Measurements from ENCODE around the gene MICALL2.

The MICALL2 gene

GRCh38 chr7:1431634-1432380 is 27.5 kb downstream of the MICALL2 start:
- no peak for DNase-seq

GRCh38 chr7:1431226-1431625 is 28.0 kb downstream of the MICALL2 start:
- no peak for DNase-seq

DNA sequence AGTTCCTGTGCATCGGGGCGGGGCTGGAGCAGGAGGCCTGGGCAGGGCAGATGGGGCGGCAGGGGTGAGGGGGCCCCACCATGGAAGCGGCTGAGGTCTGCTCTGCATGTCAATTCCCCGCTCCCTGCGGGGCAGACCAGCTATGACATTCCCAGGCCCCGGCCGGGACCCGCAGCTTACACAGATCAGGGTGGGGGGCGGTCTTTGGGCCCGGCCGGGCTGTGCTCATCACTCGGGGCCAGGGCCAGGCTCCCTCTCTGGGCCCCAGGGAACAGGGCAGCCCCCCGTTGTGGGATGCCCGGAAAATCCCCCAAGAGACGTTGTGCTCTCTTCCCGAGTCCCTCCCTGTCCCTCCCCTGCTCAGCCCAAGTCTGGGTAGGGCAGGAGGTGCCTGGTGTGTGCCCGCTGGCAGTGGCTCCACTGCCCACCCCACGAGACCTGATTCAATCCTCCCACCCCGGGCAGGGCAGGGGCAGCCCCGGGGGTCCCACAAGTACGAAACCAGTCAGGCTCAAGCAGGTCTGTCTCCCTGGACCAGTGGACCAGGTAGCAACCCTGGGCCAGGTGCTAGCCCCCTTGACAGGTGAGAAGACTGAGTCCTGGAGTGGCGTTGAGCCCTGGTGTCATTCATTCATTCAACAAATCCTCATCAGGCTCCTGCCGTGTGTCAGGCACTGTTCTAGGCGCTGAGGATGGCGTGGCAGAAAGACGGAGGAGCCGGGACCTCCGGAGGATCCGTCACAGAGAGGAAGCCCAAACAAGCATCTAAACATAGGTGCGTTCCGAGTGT is 29.0 kb downstream of the MICALL2 start:
- no peak for DNase-seq

GRCh38 chr7:1428941-1429501 is 30.2 kb downstream of the MICALL2 start:
- no peak for DNase-seq

- DNase-seq: no peak
Observed at GRCh38 chr7:1427064-1427657, 32.1 kb downstream of the MICALL2 start.

DNA sequence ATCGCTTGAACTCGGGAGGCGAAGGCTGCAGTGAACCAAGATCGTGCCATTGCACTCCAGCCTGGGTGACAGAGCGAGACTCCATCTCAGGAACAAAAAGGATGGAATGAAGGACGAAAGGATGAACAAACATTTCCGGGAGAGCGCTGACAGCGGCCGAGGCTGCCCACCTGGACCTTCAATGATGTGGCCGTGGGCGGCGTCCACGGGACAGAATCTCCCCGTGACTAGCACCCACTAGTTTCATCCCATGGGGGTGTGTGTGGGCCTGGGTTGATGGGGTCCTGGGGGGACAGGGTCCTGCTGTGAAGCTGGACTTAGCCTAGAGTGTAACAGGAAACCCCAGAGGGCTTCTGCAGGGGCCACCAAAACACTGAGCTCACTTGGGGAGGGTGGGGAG is 32.8 kb downstream of the MICALL2 start:
- DNase-seq: no peak

DNA sequence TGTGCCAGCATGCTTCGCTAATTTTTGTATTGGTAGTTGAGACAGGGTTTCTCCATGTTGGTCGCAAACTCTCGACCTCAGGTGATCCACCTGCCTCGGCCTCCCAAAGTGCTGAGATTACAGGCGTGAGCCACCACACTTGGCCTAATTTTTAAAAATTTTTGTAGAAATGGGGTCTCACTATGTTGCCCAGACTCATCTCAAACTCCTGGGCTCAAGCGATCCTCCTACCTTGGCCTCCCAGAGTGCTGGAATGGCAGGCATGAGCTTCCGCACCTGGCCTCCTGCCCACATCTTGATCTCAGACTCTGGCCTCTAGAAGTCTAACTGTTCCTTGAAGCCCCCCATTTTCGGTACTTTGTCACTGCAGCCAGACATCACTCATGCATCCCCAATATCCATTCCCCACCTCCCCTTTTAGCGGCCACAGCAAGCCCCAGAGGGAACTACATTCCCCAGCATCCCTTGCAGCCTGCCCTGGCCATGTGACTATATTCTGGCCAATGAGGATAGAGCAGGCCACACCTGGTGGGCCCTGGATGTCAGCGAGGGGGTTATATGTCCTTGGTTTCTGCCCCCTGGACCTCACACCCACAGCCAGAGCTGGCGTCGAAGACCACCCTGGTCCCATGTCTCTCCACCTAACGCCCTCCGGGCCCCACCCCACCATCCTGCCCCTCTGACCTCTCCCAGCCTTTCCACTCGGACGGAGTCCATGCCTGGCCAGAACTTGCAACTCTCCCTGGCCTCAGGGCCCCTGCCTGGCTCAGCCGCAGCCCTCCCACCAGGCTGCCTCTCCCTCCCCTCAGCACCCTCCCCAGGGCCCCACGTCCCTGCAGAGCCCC is 33.8 kb downstream of the MICALL2 start:
- DNase-seq: no peak

DNA sequence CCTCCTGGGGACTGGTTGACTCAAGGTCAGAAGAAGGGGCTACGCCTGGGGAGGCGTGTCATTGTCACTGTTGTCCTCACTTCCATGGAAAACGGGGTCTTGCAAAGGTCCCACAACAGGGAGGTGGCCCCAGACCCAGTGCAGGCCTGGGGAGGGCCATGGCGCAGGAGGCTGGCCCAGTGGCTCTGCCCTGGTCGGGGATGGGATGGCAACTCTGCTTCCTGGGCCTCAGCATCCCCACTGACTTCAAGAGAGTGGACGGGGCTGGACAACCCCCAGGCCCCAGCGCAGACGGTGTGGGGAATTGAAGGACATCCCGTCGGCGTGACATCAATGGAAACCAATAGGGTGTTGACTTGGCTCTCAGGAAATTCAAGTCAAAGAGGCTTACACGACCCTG is 35.2 kb downstream of the MICALL2 start:
- no peak for DNase-seq

DNA sequence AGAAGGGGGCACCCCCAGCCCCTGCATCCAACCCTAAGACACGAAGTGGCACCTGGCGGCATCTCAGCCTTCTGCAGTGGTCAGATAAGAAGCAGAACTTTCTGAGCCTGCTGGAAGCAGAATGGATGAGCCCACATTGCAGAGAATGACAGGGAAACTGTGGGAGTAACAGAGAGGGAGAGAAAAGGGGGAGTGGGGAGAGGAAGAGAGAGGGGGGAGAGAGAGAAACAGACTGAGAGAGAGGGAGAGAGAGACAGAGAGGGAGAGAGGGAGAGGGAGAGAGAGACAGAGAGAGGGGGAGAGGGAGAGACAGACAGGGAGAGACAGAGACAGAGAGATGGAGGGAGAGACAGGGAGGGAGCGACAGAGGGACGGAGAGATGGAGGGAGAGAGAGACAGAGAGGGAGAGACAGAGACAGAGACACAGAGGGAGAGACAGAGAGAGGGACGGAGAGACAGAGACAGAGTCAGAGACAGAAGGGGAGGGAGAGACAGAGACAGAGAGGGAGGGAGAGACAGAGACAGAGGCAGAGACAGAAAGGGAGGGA is 35.9 kb downstream of the MICALL2 start:
- DNase-seq: no peak

DNA sequence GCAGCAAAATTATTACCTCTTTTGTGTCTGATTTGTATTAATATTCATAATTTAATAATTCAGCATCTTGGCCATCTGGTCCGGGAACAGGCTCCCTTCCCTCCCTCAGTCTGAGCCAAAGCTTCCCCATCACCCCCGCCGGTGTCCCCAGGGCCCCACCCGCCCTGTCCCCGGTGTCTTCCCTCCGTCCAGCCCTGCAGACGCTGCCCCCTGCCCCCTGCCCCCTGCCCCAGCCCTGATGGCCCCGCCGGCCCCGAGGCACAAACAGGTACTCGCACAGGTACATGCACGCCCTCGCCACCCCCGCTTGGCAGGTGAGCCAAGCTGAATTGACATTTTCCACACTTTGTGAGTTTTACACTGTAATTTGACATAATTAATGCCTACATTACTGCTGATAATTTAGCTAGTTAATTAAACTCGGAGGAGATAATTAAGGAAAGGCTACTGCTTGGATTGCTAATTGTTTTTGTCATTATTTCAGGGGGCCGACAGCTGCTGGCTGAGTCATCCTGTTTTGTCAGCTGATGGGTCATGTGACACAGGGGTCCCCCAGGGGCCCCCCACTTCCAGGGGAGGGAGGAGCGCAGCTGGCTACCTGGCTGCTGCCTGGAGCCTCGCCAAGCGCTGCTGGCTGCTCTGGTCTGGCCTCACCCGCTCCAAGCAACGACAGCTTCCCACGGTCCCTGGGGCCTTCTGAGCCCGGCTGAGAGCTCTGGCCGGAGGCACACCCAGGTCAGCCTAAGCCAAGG is 36.6 kb downstream of the MICALL2 start:
- DNase-seq: no peak

GRCh38 chr7:1421946-1422345 is 37.3 kb downstream of the MICALL2 start:
- no peak for DNase-seq

DNA sequence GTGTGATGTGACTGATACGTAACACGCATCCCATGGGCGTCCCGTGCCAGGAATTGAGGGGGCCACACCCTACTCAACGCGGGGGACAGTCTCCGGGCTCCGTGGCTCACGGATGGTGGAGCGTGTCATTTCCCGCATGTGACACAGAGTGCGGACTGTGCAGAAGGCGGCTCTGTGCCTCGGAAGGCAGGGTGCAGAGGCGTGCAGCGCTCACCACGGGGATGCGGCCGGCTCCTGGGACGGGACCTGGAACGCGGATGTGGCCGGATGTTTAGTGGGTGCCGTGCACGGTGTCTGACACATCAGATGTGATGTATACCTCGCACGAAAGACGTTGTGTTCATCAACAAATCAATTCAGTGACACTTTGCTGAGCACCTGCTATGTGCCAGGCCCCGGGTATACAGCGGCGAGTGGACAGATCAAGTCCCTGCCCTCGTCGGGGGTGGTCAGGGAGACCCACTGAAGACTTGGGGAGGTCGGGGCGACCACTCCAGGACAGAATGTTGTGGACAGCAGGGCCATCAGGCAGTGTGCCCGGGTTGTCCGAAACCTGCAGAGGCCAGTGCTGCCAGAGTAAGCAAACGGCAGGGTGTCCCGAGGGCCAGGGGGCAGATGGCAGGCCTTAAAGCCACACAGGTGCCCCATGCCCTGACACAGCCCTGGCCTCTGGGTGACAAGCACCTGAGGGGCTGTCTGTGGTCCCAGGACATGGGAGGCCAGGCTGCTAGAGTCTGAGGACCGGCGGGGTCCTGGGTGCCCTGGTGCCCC is 38.1 kb downstream of the MICALL2 start:
- DNase-seq: no peak

DNA sequence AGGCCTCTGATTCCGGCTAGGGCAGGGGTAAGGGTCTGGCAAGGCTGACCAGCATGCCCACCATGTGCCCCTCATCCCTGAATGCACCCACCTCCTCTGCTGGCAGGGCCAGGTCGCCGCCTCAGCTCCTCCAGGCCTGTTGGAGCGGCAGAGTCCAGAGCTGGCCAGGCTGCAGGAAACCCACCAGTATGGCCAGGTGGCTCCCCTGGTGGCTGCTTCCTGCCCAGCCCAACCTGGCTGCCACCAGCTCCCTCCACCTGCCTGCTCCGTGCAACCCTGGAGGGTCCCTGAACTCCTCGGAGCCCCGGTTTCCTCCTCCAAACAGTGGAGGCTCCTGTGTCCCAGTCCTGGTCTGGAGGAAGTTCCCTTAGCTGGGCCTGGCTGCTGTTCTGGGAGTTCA is 39.6 kb downstream of the MICALL2 start:
- DNase-seq: no peak

GRCh38 chr7:1419310-1419634 is 40.0 kb downstream of the MICALL2 start:
- DNase-seq: no peak

DNA sequence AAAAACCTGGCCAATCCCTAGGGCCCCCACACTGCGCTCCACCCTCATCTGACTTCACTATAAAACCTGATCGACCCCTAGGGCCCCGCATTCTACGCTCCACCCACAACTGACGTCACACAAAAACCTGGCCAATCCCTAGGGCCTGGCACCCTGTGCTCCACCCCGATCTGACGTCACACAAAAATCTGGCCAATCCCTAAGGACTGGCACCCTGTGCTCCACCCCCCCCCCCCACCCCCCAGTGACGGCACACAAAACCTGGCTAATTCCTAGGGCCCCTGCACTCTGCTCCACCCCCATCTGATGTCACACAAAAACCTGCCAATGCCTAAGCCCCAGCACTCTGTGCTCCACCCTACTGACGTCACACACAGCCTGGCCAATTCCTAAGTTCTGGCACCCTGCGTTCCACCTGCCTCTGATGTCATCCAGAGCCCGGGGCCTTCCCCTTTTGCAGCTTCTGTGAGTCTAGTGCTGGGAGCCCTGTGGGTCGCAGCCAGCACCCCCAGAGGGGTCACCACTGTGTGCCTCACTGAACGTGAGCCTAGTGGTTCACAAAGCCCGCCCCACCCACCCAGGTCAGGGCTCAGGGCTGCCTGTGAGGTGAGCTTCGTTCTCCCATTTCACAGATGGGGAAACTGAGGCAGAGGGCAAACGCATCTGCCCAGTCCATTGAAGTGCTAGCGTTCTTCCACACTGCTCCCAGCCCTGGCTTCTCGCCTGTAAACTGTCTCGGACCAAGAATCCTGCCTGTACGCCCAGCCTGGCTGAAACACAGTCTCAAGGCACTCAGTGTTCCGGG is 40.6 kb downstream of the MICALL2 start:
- peak; percentile 31 for DNase-seq

DNA sequence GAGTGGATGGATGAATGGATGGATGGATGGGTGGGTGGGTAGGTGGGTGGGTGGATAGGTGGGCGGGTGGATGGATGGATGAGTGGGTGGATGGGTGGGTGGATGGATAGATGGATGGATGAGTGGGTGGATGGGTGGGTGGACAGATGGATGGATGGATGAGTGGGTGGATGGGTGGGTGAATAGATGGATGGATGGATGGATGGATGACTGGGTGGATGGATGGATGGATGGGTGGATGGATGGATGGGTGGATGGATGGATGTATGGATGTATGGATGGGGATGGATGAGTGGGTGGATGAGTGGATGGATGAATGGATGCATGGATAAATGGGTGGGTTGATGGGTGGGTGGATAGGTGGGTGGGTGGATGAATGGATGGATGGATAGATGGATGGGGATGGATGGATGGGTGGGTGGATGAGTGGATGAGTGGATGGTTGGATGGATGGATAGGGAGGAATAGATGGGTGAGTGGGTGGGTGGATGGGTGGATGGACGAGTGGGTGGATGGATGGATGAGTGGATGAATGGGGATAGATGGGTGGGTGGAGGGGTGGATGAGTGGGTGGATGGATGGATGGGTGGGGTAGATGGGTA is 43.8 kb downstream of the MICALL2 start:
- no peak for DNase-seq

DNA sequence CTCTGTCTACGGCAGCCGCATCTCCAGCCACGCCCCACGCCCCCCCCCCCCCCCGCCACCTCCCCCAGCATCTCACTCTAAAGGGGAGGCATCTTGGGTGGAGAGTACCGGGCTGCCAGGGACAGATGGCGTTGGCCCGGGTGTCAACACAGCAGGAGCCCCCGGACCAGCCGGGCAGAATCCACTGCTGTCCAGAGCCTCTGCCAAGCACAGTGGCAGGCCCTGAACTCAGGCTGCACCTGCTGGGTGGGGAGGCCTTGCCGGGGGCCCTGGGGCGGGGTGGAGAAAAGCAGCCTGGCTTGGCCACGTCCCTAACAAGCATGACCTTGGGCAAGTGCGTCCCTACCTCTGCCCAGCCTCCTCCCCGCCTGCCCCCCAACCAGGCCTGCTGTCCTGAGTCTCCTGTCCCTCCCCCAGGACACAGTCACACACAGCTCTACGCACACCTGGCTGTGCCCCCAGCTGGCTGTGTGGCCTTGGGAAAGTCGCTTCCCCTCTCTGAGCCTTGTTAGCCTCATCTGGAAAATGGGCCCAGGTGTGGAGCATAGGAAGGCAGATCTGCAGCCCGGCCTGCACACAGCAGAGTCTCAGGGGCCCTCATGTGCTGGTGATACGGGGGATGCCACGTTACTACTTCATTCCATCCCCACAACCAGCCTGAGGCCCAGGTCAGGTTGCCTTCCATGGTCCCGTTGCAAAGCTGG is 45.2 kb downstream of the MICALL2 start:
- DNase-seq: no peak

- DNase-seq: peak; percentile 72
Observed at GRCh38 chr7:1412322-1413261, 46.7 kb downstream of the MICALL2 start.
